B cell (primary cell): ENCODE measurements around the gene AIG1. TPM values are rescaled to one million over a fixed set of nuclear protein-coding genes. Genes with fewer than 3 reads are reported as not detected.

Experiments used
- ATAC-seq: fragments of 200-7000 bp; cut with Tn5 transposase; one replicate; pipeline ENCODE4 v1.10.0; 2021; ENCODE audit warnings: low read depth, mild to moderate bottlenecking, moderate number of reproducible peaks, moderate library complexity
- CTCF ChIA-PET: fragments of 350-600 bp; sonication (Branson Sonifier 250); formaldehyde crosslinking; loops from one replicate; lab custom pipeline; 2021; ENCODE audit warnings: antibody characterized with exemption, inconsistent platforms; lab: Charles Lee
- POLR2A ChIA-PET: fragments of 350-600 bp; sonication (Branson Sonifier 250); formaldehyde crosslinking; loops from one replicate; lab custom pipeline; 2021; ENCODE audit warnings: antibody characterized with exemption; lab: Charles Lee
- DNase-seq: peaks from one replicate; pipeline ENCODE4 v3.0.0; 2013
- H2AFZ ChIP-seq: 2 replicates; pipeline ENCODE4 v1.6.1; 2012; ENCODE audit warnings: mild to moderate bottlenecking, low read depth, low read length; ENCODE audit not compliant: insufficient read depth, poor library complexity, severe bottlenecking
- H3K27ac ChIP-seq, 2 donors: 1 replicate in 1 of 2; 2 replicates in 1 of 2; pipeline ENCODE4 v1.5.1; 2012 to 2013; ENCODE audit warnings: low read length in 2 of 2, mild to moderate bottlenecking in 2 of 2, moderate library complexity in 1 of 2
- H3K27me3 ChIP-seq, 4 experiments: fragments of 200-600 bp in 1 of 4; sonication (generic) in 1 of 4; replicated peaks in 1 of 4; 1 replicate in 2 of 4; 2 replicates in 2 of 4; pipeline versions ENCODE4 v1.6.1 to v1.7.0; 2013 to 2016; ENCODE audit warnings: low read length in 3 of 4, mild to moderate bottlenecking in 2 of 4, mixed read lengths in 1 of 4, moderate library complexity in 1 of 4; ENCODE audit not compliant: insufficient read depth in 4 of 4, control insufficient read depth in 3 of 4; ENCODE audit errors: control extremely low read depth in 1 of 4
- H3K36me3 ChIP-seq, 2 experiments: replicated peaks in 1 of 2; 1 replicate in 1 of 2; 2 replicates in 1 of 2; pipeline versions ENCODE4 v1.6.1 to v1.7.1; 2013; ENCODE audit warnings: low read length in 1 of 2; ENCODE audit not compliant: insufficient read depth in 2 of 2, control insufficient read depth in 1 of 2; ENCODE audit errors: control extremely low read depth in 1 of 2, extremely low read depth in 1 of 2
- H3K4me1 ChIP-seq, 2 donors: fragments of 200-600 bp in 1 of 2; sonication (generic) in 1 of 2; 1 replicate in 1 of 2; 2 replicates in 1 of 2; pipeline versions ENCODE4 v1.5.1 to v1.6.1; 2013 to 2017; ENCODE audit warnings: low read length in 2 of 2; ENCODE audit not compliant: control insufficient read depth in 2 of 2, insufficient read depth in 2 of 2
- H3K4me2 ChIP-seq: replicated peaks from 2 replicates; pipeline ENCODE3; 2012; ENCODE audit warnings: mild to moderate bottlenecking, low read depth, low read length; ENCODE audit not compliant: poor library complexity, severe bottlenecking
- H3K4me3 ChIP-seq, 5 experiments: fragments of 200-600 bp in 1 of 5; sonication (generic) in 1 of 5; 1 replicate in 3 of 5; 2 replicates in 2 of 5; pipeline versions ENCODE4 v1.5.1 to v1.7.0; 2011 to 2016; ENCODE audit warnings: low read length in 4 of 5, mild to moderate bottlenecking in 4 of 5, low read depth in 2 of 5, control low read depth in 1 of 5, moderate library complexity in 1 of 5; ENCODE audit not compliant: insufficient read depth in 1 of 5; ENCODE audit errors: control extremely low read depth in 1 of 5, extremely low read depth in 1 of 5
- H3K79me2 ChIP-seq: fragments of 200-600 bp; sonication (generic); one replicate; pipeline ENCODE4 v1.6.0; 2016; ENCODE audit warnings: low read length; ENCODE audit not compliant: control insufficient read depth, insufficient read depth
- H3K9ac ChIP-seq: fragments of 200-600 bp; sonication (generic); 2 replicates; pipeline ENCODE4 v1.6.1; 2017; ENCODE audit warnings: mild to moderate bottlenecking, low read length, moderate library complexity
- H3K9me3 ChIP-seq, 3 donors: one replicate each; pipeline versions ENCODE4 v1.6.1 to v1.7.1; 2013; ENCODE audit warnings: low read length in 2 of 3; ENCODE audit not compliant: control insufficient read depth in 2 of 3, insufficient read depth in 1 of 3; ENCODE audit errors: control extremely low read depth in 1 of 3
- H4K20me1 ChIP-seq: 2 replicates; pipeline ENCODE4 v1.6.0; 2012; ENCODE audit warnings: mild to moderate bottlenecking, low read length; ENCODE audit not compliant: insufficient read depth, control insufficient read depth, poor library complexity, severe bottlenecking
- H3K27ac Mint-ChIP-seq: one replicate; pipeline ENCODE4 v1.8.0; 2021; ENCODE audit warnings: mixed read lengths
- H3K27me3 Mint-ChIP-seq: one replicate; pipeline ENCODE4 v1.8.0; 2021; ENCODE audit warnings: mixed read lengths
- H3K4me1 Mint-ChIP-seq: one replicate; pipeline ENCODE4 v1.8.0; 2021; ENCODE audit warnings: mixed read lengths
- H3K4me3 Mint-ChIP-seq: one replicate; pipeline ENCODE4 v1.8.0; 2021; ENCODE audit warnings: mixed read lengths
- H3K9me3 Mint-ChIP-seq: one replicate; pipeline ENCODE4 v1.8.0; 2022; ENCODE audit warnings: mixed read lengths; ENCODE audit not compliant: insufficient read depth
- EZH2 ChIP-seq: IDR thresholded peaks from 2 replicates; pipeline ENCODE4 v1.6.1; 2012; ENCODE audit warnings: borderline replicate concordance, low read depth, mild to moderate bottlenecking, moderate library complexity, low read length; ENCODE audit not compliant: insufficient read depth, poor library complexity, severe bottlenecking
- WGBS: methylation state at CpG from one replicate; pipeline ENCODE4 v1.1.5; 2013; ENCODE audit warnings: missing lambda C conversion rate; ENCODE audit not compliant: insufficient coverage; 5-methylcytosine and 5-hydroxymethylcytosine counted together
- intact Hi-C: fragments of 100-400 bp; cut with micrococcal nuclease; formaldehyde crosslinking; loops from one replicate; pipeline ENCODE4 v1.10.0; 2022
- polyA plus RNA-seq: library from polyadenylated mRNA; depleted of rRNA; stranded (reverse); fragments of >200 nt; gene quantifications from 2 replicates; pipeline ENCODE4 v1.2.3, GENCODE V29; 2012
- total RNA-seq, 2 donors: library from RNA; stranded (reverse); fragments of 120-200 nt in 1 of 2; gene quantifications; 1 replicate in 1 of 2; 2 replicates in 1 of 2; pipeline versions ENCODE4 v1.2.3 to v1.2.4, GENCODE V29; 2013 to 2022
- TF ChIP-seq, protein P1 (sequence below): fragments of 200-600 bp; IDR thresholded peaks from one replicate; pipeline ENCODE4 v1.8.0; 2022; ENCODE audit warnings: antibody characterized with exemption, mild to moderate bottlenecking

AIG1 gene
- total and polyA plus RNA-seq, 2 donors (not counting 1 experiment from before 2014, with no cell fraction given) = 7.0 to 9.0 TPM

DNA sequence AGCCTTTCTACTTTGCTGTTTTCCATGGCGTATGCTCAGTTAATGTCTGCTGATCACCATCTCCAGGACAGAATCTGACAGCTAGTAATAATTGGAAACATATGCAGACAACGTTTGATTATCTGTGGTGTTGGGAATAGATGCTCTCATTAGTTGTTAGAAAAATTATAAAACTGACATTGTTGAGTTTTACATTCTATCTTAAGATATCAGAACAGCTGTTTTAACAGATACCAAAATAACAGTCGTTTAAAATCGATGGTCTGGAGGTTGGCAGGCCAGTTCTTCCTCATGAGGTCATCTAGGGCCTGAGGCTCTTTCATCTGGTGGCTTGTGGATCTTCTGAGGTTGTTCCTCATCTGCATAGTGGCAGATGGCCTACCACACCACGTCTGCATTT is 137.6 kb downstream of the AIG1 start:
- ATAC-seq = no peak

DNA sequence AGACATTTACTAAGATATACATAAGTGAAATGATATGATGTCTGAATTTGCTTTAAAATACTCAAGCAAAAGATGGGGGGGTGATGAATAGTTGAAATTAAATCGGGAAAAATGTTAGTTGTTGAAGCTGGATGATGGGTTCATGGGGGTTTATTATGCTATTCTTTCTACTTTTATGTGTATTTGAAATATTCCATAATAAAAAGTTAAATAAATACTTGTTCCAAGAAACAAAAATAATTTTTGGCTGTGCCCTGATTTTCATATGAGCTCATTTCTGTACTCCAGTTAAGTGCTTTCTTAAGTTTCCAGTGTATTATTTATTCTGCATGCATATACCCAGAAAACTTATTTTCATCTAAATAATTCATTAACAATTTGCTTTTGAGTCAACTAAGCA is 138.6 kb downstream of the AIG1 start:
- intact Hi-C loops = no loop called here
- Histone ChIP-seq H3K27ac (no peak overlapping the region), H3K36me3 (no peaks in the 10 kb centered on the region), H3K27me3 (no peaks in the 10 kb centered on the region), H3K79me2 (no peaks in the 10 kb centered on the region), H3K4me1 (no peaks in the 10 kb centered on the region), H4K20me1 (no peaks in the 10 kb centered on the region), H2AFZ (no peak overlapping the region), H3K9me3 (no peaks in the 10 kb centered on the region), H3K4me2 (no peak overlapping the region), H3K4me3 (no peak overlapping the region), H3K9ac (no peak overlapping the region)
- TF ChIP-seq, protein P1, sequence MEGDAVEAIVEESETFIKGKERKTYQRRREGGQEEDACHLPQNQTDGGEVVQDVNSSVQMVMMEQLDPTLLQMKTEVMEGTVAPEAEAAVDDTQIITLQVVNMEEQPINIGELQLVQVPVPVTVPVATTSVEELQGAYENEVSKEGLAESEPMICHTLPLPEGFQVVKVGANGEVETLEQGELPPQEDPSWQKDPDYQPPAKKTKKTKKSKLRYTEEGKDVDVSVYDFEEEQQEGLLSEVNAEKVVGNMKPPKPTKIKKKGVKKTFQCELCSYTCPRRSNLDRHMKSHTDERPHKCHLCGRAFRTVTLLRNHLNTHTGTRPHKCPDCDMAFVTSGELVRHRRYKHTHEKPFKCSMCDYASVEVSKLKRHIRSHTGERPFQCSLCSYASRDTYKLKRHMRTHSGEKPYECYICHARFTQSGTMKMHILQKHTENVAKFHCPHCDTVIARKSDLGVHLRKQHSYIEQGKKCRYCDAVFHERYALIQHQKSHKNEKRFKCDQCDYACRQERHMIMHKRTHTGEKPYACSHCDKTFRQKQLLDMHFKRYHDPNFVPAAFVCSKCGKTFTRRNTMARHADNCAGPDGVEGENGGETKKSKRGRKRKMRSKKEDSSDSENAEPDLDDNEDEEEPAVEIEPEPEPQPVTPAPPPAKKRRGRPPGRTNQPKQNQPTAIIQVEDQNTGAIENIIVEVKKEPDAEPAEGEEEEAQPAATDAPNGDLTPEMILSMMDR = no peak
- no peak for TF ChIP-seq EZH2
- ChIA-PET POLR2A (no interaction called here), CTCF (no interaction called here)
- no peak overlapping the region for H3K4me3 Mint-ChIP-seq
- H3K4me1 Mint-ChIP-seq = no peaks in the 10 kb centered on the region
- ATAC-seq = no peak
- no peaks in the 10 kb centered on the region for H3K9me3 Mint-ChIP-seq
- no CpG with 5 or more reads among the region's 1 CpG for WGBS
- H3K27ac Mint-ChIP-seq = no peak overlapping the region
- H3K27me3 Mint-ChIP-seq = no peaks in the 10 kb centered on the region
- DNase-seq = no peak

More for the DNA sequence above, 137.6 kb downstream of the AIG1 start:
- Histone ChIP-seq H3K36me3 (no peaks in the 10 kb centered on the region), H3K4me1 (no peaks in the 10 kb centered on the region), H3K9me3 (no peaks in the 10 kb centered on the region), H4K20me1 (no peaks in the 10 kb centered on the region), H3K27ac (no peak overlapping the region), H3K27me3 (no peaks in the 10 kb centered on the region), H3K9ac (no peak overlapping the region), H3K79me2 (no peaks in the 10 kb centered on the region), H2AFZ (no peak overlapping the region), H3K4me3 (no peak overlapping the region), H3K4me2 (no peak overlapping the region)
- Mint-ChIP-seq H3K27ac (no peak overlapping the region), H3K4me3 (no peak overlapping the region), H3K4me1 (no peaks in the 10 kb centered on the region), H3K9me3 (no peaks in the 10 kb centered on the region), H3K27me3 (no peaks in the 10 kb centered on the region)
- no peak for DNase-seq
- WGBS = 42% methylated on average over 2 of the region's 5 CpGs
- TF ChIP-seq EZH2 = no peak
- TF ChIP-seq, protein P1 = no peak
- CTCF ChIA-PET = no interaction called here
- POLR2A ChIA-PET = no interaction called here
- intact Hi-C loops = no loop called here
